HG03432 (cell line): ENCODE data around the gene RAB7A.

Experiments
- ATAC-seq: cut with Tn5 transposase; IDR thresholded peaks from one replicate; pipeline ENCODE4 v1.9.1; 2021; ENCODE audit warnings: mild to moderate bottlenecking, moderate library complexity; ENCODE audit not compliant: unreplicated experiment

RAB7A gene

GRCh38 chr3:128726023-128727016 lies at the start of gene RAB7A:
TSS of gene RAB7A (plus strand) at chr3:128726183. CDS start at chr3:128795368, 69,185 bp downstream.
- peak; percentile 94 for ATAC-seq

- no peak for ATAC-seq
Measured at GRCh38 chr3:128679338-128679737, 46.6 kb upstream of the RAB7A start.

GRCh38 chr3:128680603-128681368 lies 45.2 kb upstream of the RAB7A start:
- peak; percentile 96 for ATAC-seq

- no peak for ATAC-seq
Measured at GRCh38 chr3:128681369-128681829, 44.6 kb upstream of the RAB7A start.

- ATAC-seq, result no peak
Measured at GRCh38 chr3:128683957-128684356, 42.0 kb upstream of the RAB7A start.

- ATAC-seq, result no peak
Measured at GRCh38 chr3:128684986-128685726, 40.8 kb upstream of the RAB7A start.

GRCh38 chr3:128686465-128686864 lies 39.5 kb upstream of the RAB7A start:
- no peak for ATAC-seq

GRCh38 chr3:128689060-128689459 lies 36.9 kb upstream of the RAB7A start:
- ATAC-seq, result no peak

- ATAC-seq, result no peak
Measured at GRCh38 chr3:128693696-128694095, 32.3 kb upstream of the RAB7A start.

- no peak for ATAC-seq
Measured at GRCh38 chr3:128697341-128697740, 28.6 kb upstream of the RAB7A start.

- ATAC-seq, result no peak
Measured at GRCh38 chr3:128698211-128699047, 27.6 kb upstream of the RAB7A start.

- ATAC-seq, result no peak
Measured at GRCh38 chr3:128701342-128702212, 24.4 kb upstream of the RAB7A start.

- no peak for ATAC-seq
Measured at GRCh38 chr3:128702391-128702790, 23.6 kb upstream of the RAB7A start.

GRCh38 chr3:128703561-128703960 lies 22.4 kb upstream of the RAB7A start:
- no peak for ATAC-seq

GRCh38 chr3:128706086-128706615 lies 19.8 kb upstream of the RAB7A start:
- no peak for ATAC-seq

GRCh38 chr3:128707928-128708494 lies 18.0 kb upstream of the RAB7A start:
- no peak for ATAC-seq

GRCh38 chr3:128709038-128709437 lies 16.9 kb upstream of the RAB7A start:
- no peak for ATAC-seq

GRCh38 chr3:128709506-128710210 lies 16.3 kb upstream of the RAB7A start:
- ATAC-seq, result no peak
